Lower leg skin (tissue), 3 donors: ENCODE measurements around the gene CDH13.

Experiments
- POLR2A ChIP-seq, 2 donors: fragments of 450-650 bp; IDR thresholded peaks; one replicate each; pipeline ENCODE4 v1.6.1; 2016 to 2017; ENCODE audit warnings: antibody characterized with exemption in 2 of 2, mild to moderate bottlenecking in 1 of 2, moderate library complexity in 1 of 2
- TF ChIP-seq, protein P1 (sequence below), 3 donors: fragments of 450-650 bp; IDR thresholded peaks; one replicate each; pipeline ENCODE4 v1.5.1; 2016; ENCODE audit warnings: antibody characterized with exemption in 3 of 3, mild to moderate bottlenecking in 3 of 3, moderate library complexity in 2 of 3

DNA sequence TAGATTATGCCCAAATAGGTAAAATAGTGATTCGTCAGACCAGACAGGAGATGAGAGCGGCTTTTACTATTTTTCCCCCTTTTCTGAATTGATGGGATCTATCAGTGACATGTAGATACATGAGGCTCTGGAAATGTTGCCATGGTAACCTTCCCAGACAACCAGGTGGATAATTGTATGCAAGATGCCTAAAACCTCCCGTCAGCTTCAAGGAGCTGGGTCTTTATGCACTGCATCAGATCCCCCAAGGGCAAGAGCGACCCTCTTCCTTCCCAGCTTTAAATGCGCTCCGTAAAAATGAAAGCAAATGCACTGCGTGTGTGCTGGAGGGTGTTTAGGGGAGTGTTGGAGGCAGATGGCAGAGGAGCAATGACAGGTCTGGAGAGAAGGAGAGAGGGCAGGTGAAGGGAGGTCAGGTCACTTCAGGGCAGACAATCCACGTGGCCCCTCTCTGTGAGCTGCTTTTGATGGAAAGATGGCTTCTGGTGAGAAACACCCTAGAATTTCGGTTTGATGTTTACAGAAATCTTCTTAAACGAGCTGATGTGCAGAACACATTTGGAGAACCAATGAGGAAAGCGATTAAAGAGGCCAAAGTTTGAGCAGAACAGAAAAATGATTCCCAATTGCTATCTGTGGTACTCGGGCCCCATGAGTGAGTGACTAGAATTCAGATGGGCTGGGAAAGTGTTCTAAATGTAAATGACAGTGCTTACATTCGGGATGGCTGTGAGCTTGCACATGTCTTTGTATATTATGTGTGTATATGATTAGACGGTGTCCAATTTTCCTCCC lies 719.3 kb downstream of the CDH13 start:
- TF ChIP-seq POLR2A (IDR thresholded peaks at IDR 0.05) = no peak
- TF ChIP-seq, protein P1, sequence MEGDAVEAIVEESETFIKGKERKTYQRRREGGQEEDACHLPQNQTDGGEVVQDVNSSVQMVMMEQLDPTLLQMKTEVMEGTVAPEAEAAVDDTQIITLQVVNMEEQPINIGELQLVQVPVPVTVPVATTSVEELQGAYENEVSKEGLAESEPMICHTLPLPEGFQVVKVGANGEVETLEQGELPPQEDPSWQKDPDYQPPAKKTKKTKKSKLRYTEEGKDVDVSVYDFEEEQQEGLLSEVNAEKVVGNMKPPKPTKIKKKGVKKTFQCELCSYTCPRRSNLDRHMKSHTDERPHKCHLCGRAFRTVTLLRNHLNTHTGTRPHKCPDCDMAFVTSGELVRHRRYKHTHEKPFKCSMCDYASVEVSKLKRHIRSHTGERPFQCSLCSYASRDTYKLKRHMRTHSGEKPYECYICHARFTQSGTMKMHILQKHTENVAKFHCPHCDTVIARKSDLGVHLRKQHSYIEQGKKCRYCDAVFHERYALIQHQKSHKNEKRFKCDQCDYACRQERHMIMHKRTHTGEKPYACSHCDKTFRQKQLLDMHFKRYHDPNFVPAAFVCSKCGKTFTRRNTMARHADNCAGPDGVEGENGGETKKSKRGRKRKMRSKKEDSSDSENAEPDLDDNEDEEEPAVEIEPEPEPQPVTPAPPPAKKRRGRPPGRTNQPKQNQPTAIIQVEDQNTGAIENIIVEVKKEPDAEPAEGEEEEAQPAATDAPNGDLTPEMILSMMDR (IDR thresholded peaks at IDR 0.05) = no peak
